GM19099 (cell line): ENCODE results near the gene CCDC188.

ENCODE experiments used
- POLR2A ChIP-seq: IDR thresholded peaks from 3 replicates; pipeline ENCODE4 v1.6.1; 2011; ENCODE audit warnings: low read depth; ENCODE audit not compliant: insufficient read length; ENCODE audit errors: extremely low read depth

CCDC188 gene

GRCh38 chr22:20191000-20191515 is 40.2 kb upstream of the CCDC188 start:
- no peak for TF ChIP-seq POLR2A

DNA sequence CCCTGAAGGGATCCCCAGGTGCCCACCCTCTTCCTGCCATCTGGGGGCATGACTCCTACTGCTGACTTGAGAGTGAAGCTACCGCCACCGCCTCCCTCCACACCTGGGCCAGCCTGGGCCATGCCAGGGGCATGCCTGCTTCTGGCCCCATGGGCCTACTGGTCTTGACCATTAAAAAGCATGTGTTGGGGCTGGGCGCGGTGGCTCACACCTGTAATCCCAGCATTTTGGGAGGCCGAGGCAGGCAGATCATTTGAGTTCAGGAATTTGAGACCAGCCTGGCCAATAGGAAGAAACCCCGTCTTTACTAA is 37.7 kb upstream of the CCDC188 start:
- TF ChIP-seq POLR2A: no peak

DNA sequence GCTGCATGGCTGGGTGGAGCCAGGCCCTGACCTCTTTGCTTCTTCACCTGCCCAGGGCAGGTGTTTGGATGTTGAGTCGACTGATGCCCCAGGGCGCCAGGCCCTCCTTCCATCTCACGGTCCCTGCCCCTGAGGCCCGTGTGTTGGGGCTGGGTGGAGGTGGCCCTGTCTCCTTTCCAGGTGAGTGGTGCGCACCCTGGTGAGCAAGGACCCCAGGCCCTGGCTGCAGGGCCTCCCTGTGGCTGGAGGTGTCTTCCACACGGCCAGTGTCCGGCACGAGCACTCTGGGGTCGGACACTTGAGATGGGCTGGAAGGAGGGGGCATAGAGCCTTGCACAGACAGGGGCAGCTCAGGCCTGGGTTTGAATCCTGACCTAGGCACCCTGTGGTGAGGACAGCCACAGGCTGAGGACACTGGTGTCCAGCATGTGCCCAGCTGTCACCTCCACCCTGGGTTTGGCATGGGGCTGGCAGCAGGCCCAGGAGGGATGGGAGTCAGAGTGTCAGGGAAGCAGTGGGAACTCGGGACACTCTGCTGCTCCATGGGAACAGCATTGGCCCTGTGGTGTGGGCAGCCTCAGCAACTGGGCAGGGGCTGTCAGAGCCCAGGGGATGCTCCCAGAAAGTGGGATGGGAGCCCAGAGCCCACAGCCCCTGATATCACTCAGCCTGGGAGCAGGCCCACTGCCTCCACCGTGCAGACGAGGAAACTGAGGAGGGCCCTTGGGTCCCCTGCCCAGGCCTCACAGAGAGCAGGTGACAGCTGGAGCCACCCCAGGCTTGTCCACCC is 37.1 kb upstream of the CCDC188 start:
- TF ChIP-seq POLR2A: no peak

GRCh38 chr22:20186871-20187546 is 36.2 kb upstream of the CCDC188 start:
- TF ChIP-seq POLR2A: no peak

DNA sequence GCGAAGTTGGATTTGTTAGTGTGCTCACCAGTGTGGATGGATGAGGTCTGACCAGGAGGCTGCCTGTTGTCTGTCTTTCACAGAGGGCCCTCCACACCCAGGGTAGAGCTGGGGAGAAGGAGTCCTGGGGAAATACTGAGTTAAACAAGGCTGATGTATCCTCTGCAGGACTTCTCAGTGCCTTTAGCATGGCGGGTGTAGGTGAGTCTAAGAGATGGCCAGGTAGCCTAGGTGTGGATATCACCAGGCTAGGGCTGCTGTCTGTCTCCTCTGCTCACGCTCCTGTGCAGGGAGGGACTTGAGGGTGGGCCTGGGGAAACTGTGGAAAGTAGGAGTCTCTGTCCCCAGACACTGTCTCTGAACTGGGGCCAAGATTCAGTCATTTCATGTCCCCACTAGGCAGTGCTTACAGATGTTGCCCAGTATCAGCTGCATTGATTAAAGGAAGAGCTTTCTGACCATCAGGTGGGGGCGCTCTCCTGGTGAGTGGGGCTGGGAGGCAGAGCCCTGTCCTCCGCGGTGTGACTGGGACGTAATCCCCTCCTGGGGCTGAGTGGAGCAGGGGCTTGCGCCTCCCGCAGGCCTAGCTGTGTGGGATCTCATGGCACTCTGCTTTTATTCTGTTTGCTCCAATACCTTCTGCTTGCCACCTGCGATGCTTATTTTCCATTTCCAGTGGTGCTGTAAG is 35.5 kb upstream of the CCDC188 start:
- no peak for TF ChIP-seq POLR2A

GRCh38 chr22:20185750-20186149 is 34.9 kb upstream of the CCDC188 start:
- no peak for TF ChIP-seq POLR2A

DNA sequence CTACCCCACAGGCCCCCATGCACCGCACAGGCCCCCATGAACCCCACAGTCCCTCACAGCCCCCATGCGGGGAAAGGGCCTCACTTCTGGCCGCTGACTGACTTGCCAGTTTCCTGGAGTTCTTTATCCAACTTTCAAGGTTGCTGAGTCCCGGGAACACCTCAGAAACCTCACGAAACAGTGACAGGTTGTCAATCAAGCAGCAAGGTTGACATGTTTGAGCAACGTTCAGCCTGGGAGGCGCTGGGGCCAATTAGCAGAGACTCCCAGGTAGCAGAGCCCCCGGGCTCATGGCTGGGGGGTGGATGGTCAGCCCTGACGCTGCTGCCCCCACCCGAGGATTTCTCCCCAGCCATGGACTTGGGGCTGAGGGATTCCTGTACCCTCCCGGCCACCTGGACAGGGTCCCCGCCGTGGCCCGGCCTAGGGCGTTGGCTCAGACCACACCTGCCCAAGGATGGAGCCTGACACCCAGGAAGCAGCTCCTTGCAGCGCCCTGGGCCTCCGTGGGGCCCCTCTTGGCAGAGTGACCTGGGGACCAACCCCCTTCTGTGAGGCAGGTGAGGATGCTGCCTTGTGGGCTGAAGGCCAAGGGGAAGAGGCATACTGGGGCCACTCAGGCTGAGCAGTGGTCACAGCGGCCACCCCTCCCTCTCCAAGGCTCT is 33.8 kb upstream of the CCDC188 start:
- TF ChIP-seq POLR2A: no peak

- TF ChIP-seq POLR2A: no peak
These were observed 33.0 kb upstream of the CCDC188 start for GRCh38 chr22:20183823-20184222.

DNA sequence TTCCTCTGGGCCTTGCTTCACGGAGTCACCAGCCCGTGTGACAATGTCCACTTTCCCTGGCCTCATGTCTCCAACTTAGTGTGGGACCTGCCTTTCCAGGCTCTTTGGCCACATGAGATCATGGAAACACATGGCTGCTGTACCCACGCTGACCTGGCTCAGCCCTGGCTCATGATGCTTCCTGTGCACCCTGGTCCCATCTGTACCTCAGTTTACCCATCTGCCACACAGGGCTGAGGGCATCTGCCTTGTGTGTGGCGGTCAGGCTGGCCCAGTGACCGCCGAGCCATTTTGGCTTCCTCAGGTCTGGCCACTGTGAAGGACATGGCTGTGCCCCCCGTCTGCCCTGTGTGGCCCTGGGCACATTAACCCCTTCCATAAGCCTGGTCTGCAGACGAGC is 32.2 kb upstream of the CCDC188 start:
- no peak for TF ChIP-seq POLR2A

DNA sequence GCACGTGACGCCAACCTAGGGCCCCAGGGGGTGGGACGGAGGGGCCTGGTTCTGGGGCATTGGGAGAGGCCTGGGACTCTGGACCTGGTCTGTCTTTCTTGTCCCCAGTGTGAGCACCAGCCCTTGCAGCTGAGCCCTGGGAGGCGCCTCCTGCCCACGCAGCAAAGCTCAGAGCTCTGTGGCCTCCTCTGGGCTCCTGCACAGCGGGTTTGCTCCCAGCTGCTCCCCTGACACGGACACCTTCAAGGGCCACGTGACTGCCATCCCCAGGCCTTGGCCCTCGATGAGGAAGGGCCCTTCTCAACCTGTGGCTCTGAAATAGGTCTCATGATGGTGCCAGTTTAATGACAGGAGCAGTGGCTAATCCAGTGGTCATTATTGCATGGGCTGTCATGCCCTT is 31.5 kb upstream of the CCDC188 start:
- no peak for TF ChIP-seq POLR2A

DNA sequence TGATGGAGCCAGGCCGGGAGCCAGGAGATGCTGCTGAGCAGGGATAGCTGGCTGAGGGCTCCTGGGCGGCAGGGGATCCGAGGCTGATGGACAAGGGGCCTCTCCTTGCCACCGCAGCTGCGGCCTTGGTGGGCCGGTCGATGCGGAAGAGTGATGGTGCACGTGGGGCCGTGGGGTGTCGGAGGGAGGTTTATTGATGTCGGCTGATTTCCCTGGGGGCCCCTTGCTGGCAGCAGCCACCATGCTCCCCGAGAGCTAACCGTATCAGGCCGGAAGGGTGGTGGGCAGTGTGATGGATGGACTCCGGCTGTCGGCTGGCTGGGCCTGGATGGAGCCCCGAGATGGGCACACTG is 31.0 kb upstream of the CCDC188 start:
- TF ChIP-seq POLR2A: no peak

- TF ChIP-seq POLR2A: no peak
These were observed 30.5 kb upstream of the CCDC188 start for GRCh38 chr22:20181194-20181883.

- TF ChIP-seq POLR2A: no peak
These were observed 29.8 kb upstream of the CCDC188 start for GRCh38 chr22:20180640-20181039.

GRCh38 chr22:20180245-20180630 is 29.4 kb upstream of the CCDC188 start:
- TF ChIP-seq POLR2A: no peak
